Endothelial cell of umbilical vein (primary cell): Measurements from ENCODE around the gene AVPR2. TPM values are rescaled to one million over a fixed set of nuclear protein-coding genes. Genes with fewer than 3 reads are reported as not detected.

Experiments used
- BruUV-seq: library from RNA; stranded (reverse); fragments of 400-500 nt; replicated peaks from 2 replicates; lab custom pipeline; 2021; lab: Mats Ljungman, UMichigan
- CTCF ChIA-PET: fragments of 300-600, 350-600 bp; sonication (Branson Sonifier 250); formaldehyde crosslinking; loops from one replicate; lab custom pipeline; 2021; ENCODE audit warnings: antibody characterized with exemption, inconsistent platforms; lab: Charles Lee
- POLR2A ChIA-PET: fragments of 300-600, 350-600 bp; sonication (Branson Sonifier 250); formaldehyde crosslinking; loops from one replicate; lab custom pipeline; 2021; ENCODE audit warnings: antibody characterized with exemption, inconsistent platforms; lab: Charles Lee
- DNase-seq: peaks from one replicate; pipeline ENCODE4 v3.0.0-alpha.2; 2011; ENCODE audit warnings: low read depth, low spot score
- FAIRE-seq: peaks from 2 replicates; lab custom pipeline; 2011; peaks lifted over from hg19 to GRCh38; lab: Jason Lieb, UNC
- H2AFZ ChIP-seq: 2 replicates; pipeline ENCODE4 v1.6.0; 2012; ENCODE audit warnings: low read depth, low read length, control low read depth, inconsistent platforms
- H3K27ac ChIP-seq: 2 replicates; pipeline ENCODE4 v1.5.1; 2011; ENCODE audit warnings: low read depth, mild to moderate bottlenecking, control low read depth, low read length, moderate library complexity; ENCODE audit not compliant: insufficient read depth
- H3K27me3 ChIP-seq, 2 experiments: 2 replicates each; pipeline versions ENCODE4 v1.6.0 to v1.6.1; 2011; ENCODE audit warnings: low read length in 2 of 2, mixed read lengths in 1 of 2; ENCODE audit not compliant: control insufficient read depth in 2 of 2, insufficient read depth in 2 of 2
- H3K36me3 ChIP-seq, 2 experiments: 2 replicates in 1 of 2; 3 replicates in 1 of 2; pipeline ENCODE4 v1.5.1; 2011; ENCODE audit warnings: low read length in 2 of 2, mild to moderate bottlenecking in 1 of 2, moderate library complexity in 1 of 2; ENCODE audit not compliant: control insufficient read depth in 2 of 2, insufficient read depth in 2 of 2; ENCODE audit errors: extremely low read depth in 1 of 2
- H3K4me1 ChIP-seq: 3 replicates; pipeline ENCODE4 v1.5.1; 2011; ENCODE audit warnings: mild to moderate bottlenecking, low read length; ENCODE audit not compliant: control insufficient read depth, insufficient read depth; ENCODE audit errors: extremely low read depth
- H3K4me2 ChIP-seq: 2 replicates; pipeline ENCODE4 v1.6.1; 2011; ENCODE audit warnings: low read length, control low read depth, mixed read lengths; ENCODE audit not compliant: insufficient read depth
- H3K4me3 ChIP-seq, 3 experiments: fragments of 200-600 bp in 1 of 3; sonication (generic), shearing (Covaris generic) in 1 of 3; replicated peaks in 1 of 3; 2 replicates each; pipeline ENCODE4 v1.5.1; 2011 to 2016; ENCODE audit warnings: control low read depth in 3 of 3, low read length in 3 of 3, mild to moderate bottlenecking in 2 of 3, inconsistent platforms in 1 of 3, low read depth in 1 of 3, moderate library complexity in 1 of 3; ENCODE audit not compliant: insufficient read depth in 1 of 3
- H3K79me2 ChIP-seq: 2 replicates; pipeline ENCODE4 v1.6.0; 2012; ENCODE audit warnings: low read length, inconsistent platforms; ENCODE audit not compliant: control insufficient read depth, insufficient read depth
- H3K9ac ChIP-seq: replicated peaks from 2 replicates; pipeline ENCODE3; 2011; ENCODE audit warnings: low read length, control low read depth; ENCODE audit not compliant: insufficient read depth; ENCODE audit errors: extremely low read depth
- H3K9me1 ChIP-seq: replicated peaks from 3 replicates; pipeline ENCODE4 v1.6.0; 2011; ENCODE audit warnings: mild to moderate bottlenecking, low read length; ENCODE audit not compliant: control insufficient read depth, insufficient read depth; ENCODE audit errors: extremely low read depth
- H3K9me3 ChIP-seq: replicated peaks from 2 replicates; pipeline ENCODE4 v1.5.1; 2012; ENCODE audit warnings: low read length, inconsistent platforms; ENCODE audit not compliant: control insufficient read depth, insufficient read depth
- H4K20me1 ChIP-seq: replicated peaks from 2 replicates; pipeline ENCODE3; 2011; ENCODE audit warnings: mild to moderate bottlenecking, low read length; ENCODE audit not compliant: control insufficient read depth, insufficient read depth; ENCODE audit errors: extremely low read depth
- EZH2 ChIP-seq: IDR thresholded peaks from 2 replicates; pipeline ENCODE4 v1.6.1; 2012; ENCODE audit warnings: borderline replicate concordance, low read depth, mild to moderate bottlenecking, moderate library complexity, low read length, inconsistent platforms; ENCODE audit not compliant: severe bottlenecking
- FOS ChIP-seq: IDR thresholded peaks from 2 replicates; pipeline ENCODE4 v1.6.1; 2011; ENCODE audit warnings: mild to moderate bottlenecking, low read length, moderate library complexity, borderline replicate concordance; ENCODE audit not compliant: insufficient read depth
- GATA2 ChIP-seq: IDR thresholded peaks from 2 replicates; pipeline ENCODE4 v1.7.0; 2011; ENCODE audit warnings: low read depth, mild to moderate bottlenecking, moderate library complexity, mixed read lengths, low read length; ENCODE audit not compliant: insufficient read length, insufficient read depth
- JUN ChIP-seq: IDR thresholded peaks from 2 replicates; pipeline ENCODE4 v1.6.1; 2011; ENCODE audit warnings: borderline replicate concordance, low read depth; ENCODE audit not compliant: insufficient read length, insufficient read depth
- MAX ChIP-seq: IDR thresholded peaks from 2 replicates; pipeline ENCODE4 v1.6.1; 2011; ENCODE audit not compliant: insufficient read depth, insufficient read length
- MYC ChIP-seq: IDR thresholded peaks from one replicate; pipeline ENCODE4 v1.6.1; 2011; ENCODE audit warnings: mild to moderate bottlenecking, low read depth, low read length
- POLR2A ChIP-seq: IDR thresholded peaks from 2 replicates; pipeline ENCODE4 v1.6.1; 2012; ENCODE audit warnings: low read depth, mild to moderate bottlenecking, control low read depth, low read length
- POLR2AphosphoS5 ChIP-seq: IDR thresholded peaks from 2 replicates; pipeline ENCODE4 v1.6.1; 2012; ENCODE audit warnings: low read depth, mild to moderate bottlenecking, control low read depth, low read length, moderate library complexity; ENCODE audit not compliant: insufficient read depth
- dilution Hi-C: fragments of 300-500 bp; cut with MboI; formaldehyde crosslinking; loops from one replicate; pipeline ENCODE4 v1.15.0; 2019; ENCODE audit warnings: low sequenced_read_pairs; ENCODE audit not compliant: extremely low pct_ligation_motif_present
- intact Hi-C: fragments of 100-400 bp; cut with micrococcal nuclease; formaldehyde crosslinking; loops from one replicate; pipeline ENCODE4 v1.10.0; 2022
- polyA plus RNA-seq, 4 experiments: library from polyadenylated mRNA; depleted of rRNA in 3 of 4; stranded (reverse) in 3 of 4; unstranded in 1 of 4; fragments of >200 nt; gene quantifications; 2 replicates each; pipeline versions ENCODE4 v1.2.1 to v1.2.3, GENCODE V29; 2011 to 2012; ENCODE audit warnings: missing spikeins in 1 of 4
- total RNA-seq: library from RNA; stranded (reverse); gene quantifications from 2 replicates; pipeline ENCODE4 v1.2.3, GENCODE V29; 2021
- TF ChIP-seq, protein P1 (sequence below), 2 donors: IDR thresholded peaks; 1 replicate in 1 of 2; 2 replicates in 1 of 2; pipeline ENCODE4 v1.5.1; 2011; ENCODE audit warnings: low read length in 2 of 2, mild to moderate bottlenecking in 2 of 2, moderate library complexity in 2 of 2, control low read depth in 1 of 2, inconsistent platforms in 1 of 2, low read depth in 1 of 2; ENCODE audit not compliant: insufficient read depth in 1 of 2; ENCODE audit errors: extremely low read depth in 1 of 2

AVPR2 gene
- total and polyA plus RNA-seq, 2 donors (not counting 3 experiments of a cell fraction or from before 2014, with no cell fraction given): not detected

DNA sequence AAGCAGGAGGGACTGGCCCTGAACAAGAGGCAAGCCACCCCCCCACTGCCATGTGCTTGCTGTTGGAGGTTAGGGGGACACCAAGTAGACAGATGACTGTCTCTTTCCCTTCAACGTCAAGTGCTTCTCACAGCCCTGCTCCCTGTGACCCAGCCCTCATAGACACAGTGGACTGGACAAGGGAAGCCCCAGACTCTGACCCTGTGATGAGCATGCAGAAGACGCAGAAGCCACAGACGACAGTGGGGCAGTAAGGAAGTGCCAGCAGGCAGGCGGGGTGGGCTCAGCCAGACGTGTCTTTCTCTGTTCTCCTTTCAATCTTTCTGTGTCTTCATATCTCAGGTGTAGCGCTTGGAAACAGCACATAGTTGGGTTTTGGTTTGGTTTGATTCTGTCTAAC is 16.1 kb upstream of the AVPR2 start:
- ChIA-PET POLR2A (no interaction called here), CTCF (no interaction called here)
- TF ChIP-seq EZH2 (no peak), FOS (no peak), MAX (no peak), POLR2A (no peak), POLR2AphosphoS5 (no peak), MYC (no peak)
- Histone ChIP-seq H2AFZ (no peak overlapping the region), H3K9me1 (no peaks in the 10 kb centered on the region), H3K27ac (no peak overlapping the region), H3K4me3 (no peak overlapping the region), H3K36me3 (no peaks in the 10 kb centered on the region), H3K9ac (no peak overlapping the region), H3K4me1 (no peaks in the 10 kb centered on the region), H3K4me2 (no peak overlapping the region), H3K79me2 (no peaks in the 10 kb centered on the region), H3K27me3 (peaks cover 28 to 32% of the 10 kb centered on the region in 2 experiments), H3K9me3 (no peaks in the 10 kb centered on the region), H4K20me1 (no peaks in the 10 kb centered on the region)
- DNase-seq (no peak), FAIRE-seq (no peak)
- no TSS peak for BruUV-seq
- intact Hi-C loops: loop anchor here (10.0 kb wide), 1 partner anchor 74 kb away; no protein-coding TSS in a partner anchor
- dilution Hi-C loops: no loop called here

- BruUV-seq: no TSS peak
- Histone ChIP-seq H3K9me3 (no peaks in the 10 kb centered on the region), H3K4me2 (no peak overlapping the region), H3K27me3 (peaks cover 22 to 26% of the 10 kb centered on the region in 2 experiments), H3K27ac (no peak overlapping the region), H3K36me3 (no peaks in the 10 kb centered on the region), H3K4me1 (no peaks in the 10 kb centered on the region), H2AFZ (no peak overlapping the region), H3K79me2 (no peaks in the 10 kb centered on the region), H4K20me1 (no peaks in the 10 kb centered on the region), H3K9ac (no peak overlapping the region), H3K9me1 (no peaks in the 10 kb centered on the region), H3K4me3 (no peak overlapping the region)
- CTCF ChIA-PET: no interaction called here
- dilution Hi-C loops (no loop called here), intact Hi-C loops (loop anchor here (10.0 kb wide), 1 partner anchor 74 kb away; no protein-coding TSS in a partner anchor)
- TF ChIP-seq MYC (no peak), MAX (no peak), JUN (no peak), EZH2 (no peak), POLR2AphosphoS5 (no peak), FOS (no peak), GATA2 (no peak), POLR2A (no peak)
- TF ChIP-seq, protein P1, sequence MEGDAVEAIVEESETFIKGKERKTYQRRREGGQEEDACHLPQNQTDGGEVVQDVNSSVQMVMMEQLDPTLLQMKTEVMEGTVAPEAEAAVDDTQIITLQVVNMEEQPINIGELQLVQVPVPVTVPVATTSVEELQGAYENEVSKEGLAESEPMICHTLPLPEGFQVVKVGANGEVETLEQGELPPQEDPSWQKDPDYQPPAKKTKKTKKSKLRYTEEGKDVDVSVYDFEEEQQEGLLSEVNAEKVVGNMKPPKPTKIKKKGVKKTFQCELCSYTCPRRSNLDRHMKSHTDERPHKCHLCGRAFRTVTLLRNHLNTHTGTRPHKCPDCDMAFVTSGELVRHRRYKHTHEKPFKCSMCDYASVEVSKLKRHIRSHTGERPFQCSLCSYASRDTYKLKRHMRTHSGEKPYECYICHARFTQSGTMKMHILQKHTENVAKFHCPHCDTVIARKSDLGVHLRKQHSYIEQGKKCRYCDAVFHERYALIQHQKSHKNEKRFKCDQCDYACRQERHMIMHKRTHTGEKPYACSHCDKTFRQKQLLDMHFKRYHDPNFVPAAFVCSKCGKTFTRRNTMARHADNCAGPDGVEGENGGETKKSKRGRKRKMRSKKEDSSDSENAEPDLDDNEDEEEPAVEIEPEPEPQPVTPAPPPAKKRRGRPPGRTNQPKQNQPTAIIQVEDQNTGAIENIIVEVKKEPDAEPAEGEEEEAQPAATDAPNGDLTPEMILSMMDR (IDR thresholded peaks at IDR 0.05; ENCODE audit: extremely low read depth in 1 of 2, insufficient read depth in 1 of 2, low read depth in 1 of 2, low read length in 2 of 2): no peak
- FAIRE-seq: no peak
- POLR2A ChIA-PET: no interaction called here
- DNase-seq: no peak
Observed at GRCh38 chrX:153889123-153889522, 15.3 kb upstream of the AVPR2 start.
